NCI-H128 (cell line): ENCODE results near the gene CD48.

Experiments
- DNase-seq: peaks from one replicate; lab custom pipeline; 2025; ENCODE audit not compliant: unreplicated experiment; lab: John Stamatoyannopoulos, UW

CD48 gene

GRCh38 chr1:160680399-160680798 lies 31.2 kb downstream of the CD48 start:
- DNase-seq = no peak

GRCh38 chr1:160679893-160680292 lies 31.7 kb downstream of the CD48 start:
- no peak for DNase-seq

- DNase-seq = no peak
These were observed 34.6 kb downstream of the CD48 start for GRCh38 chr1:160676869-160677597.

- no peak for DNase-seq
These were observed 35.8 kb downstream of the CD48 start for GRCh38 chr1:160675641-160676410.

- DNase-seq = no peak
These were observed 37.2 kb downstream of the CD48 start for GRCh38 chr1:160674415-160674814.

DNA sequence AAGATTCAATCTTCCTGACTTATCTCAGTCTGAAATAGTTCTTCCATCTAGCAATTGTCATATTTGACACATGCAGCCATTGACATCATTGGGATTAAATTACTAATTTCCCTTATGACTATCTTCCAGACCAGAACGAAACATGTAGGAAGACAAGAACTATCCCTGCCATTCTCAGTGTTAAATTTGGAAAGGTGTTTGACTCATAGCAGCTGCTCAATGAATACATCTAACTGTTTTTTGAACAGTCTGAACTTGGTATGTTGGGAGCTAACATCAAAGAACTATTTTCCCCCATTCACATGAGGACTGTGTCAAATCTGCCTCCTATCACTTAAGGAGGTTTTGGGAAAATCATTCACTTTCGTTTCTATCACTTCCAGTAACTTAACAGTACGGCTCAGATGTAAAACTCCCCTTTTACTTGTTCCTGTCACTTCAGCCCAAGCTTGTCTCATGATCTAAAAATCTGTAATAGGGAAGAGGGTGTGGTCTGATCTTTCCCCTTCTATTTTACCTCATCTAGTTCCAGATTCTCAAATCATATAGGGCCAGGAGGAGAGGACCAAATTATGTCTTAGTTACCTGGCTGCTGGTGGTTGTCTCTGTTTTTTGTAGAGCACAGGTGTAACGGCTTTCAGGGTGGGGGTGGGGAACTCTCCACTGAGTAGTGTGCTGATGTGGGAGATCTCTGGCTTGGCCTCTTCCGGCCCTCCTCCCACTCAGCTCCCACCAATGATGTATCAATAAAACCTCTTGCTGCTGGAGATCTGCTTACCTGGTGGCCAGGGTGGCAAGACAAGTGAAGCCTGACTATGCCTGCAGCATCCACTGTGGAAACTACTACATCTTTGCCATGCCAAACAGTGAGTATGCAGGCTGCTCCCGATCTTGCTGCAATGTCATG lies 38.6 kb downstream of the CD48 start:
- no peak for DNase-seq

DNA sequence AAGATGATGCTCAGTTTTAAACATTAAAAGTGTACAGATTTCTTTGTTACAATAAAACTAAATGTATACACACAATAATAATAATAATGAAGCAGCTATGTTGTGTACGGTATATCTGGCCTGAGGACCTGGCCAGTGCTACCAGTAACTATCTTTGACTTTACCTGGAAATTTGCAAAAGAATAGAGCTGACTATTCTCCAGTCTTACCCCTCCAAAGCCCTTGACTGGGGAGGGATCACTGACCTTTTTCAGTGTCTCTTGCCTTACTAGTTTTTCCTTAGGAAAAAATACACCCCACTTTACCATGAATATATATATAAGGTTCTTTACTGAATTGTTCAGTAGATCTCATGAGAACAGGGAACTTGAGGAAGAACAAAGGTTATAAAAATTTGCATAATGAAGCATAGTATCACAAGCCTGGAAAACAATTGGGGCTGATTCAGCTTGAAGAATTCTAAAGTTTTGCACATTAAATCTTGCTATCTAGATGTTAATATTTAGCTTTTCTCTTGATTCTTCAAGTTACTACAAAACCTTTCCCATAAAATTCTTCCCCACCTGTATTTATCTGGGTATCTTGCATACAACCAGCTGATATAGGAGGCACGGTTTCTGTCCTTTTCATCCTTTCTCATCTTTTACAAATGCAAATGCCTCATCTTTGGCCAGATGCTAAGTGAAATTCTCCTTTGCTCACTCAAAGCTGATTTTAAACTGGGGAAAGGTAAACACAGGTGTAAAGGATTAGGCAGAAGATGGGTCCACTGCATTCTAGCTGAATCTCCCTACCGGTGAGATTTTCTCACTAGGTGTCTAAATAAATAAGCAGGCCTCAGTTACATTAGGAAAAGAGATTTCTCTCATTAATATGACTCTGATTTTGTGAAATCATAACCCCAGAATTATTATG lies 39.8 kb downstream of the CD48 start:
- DNase-seq = no peak

- no peak for DNase-seq
These were observed 40.9 kb downstream of the CD48 start for GRCh38 chr1:160670701-160671100.

DNA sequence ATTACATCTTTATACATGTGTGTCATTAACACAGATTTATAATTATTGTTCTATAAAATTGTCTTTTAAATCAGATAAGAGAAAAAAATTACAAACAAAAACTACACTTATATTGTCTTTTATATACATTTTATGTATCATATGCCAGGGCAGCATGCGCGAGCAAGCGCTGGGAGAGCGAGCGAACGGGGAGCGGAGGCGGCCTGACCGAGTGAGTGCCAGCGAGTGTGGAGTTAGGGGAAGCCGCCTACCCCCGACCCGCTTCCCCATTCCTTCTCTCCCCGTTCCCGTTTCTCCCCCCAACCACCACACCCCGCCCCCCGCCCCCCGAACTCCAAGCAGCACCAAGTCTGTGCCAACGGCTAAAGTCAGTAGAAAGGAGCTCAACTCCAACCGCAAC lies 41.8 kb downstream of the CD48 start:
- DNase-seq = no peak

- DNase-seq = no peak
These were observed 42.3 kb downstream of the CD48 start for GRCh38 chr1:160669276-160669675.

GRCh38 chr1:160667896-160668295 lies 43.7 kb downstream of the CD48 start:
- DNase-seq = no peak

- no peak for DNase-seq
These were observed 45.6 kb downstream of the CD48 start for GRCh38 chr1:160666079-160666442.

- no peak for DNase-seq
These were observed 46.1 kb downstream of the CD48 start for GRCh38 chr1:160665330-160666078.

DNA sequence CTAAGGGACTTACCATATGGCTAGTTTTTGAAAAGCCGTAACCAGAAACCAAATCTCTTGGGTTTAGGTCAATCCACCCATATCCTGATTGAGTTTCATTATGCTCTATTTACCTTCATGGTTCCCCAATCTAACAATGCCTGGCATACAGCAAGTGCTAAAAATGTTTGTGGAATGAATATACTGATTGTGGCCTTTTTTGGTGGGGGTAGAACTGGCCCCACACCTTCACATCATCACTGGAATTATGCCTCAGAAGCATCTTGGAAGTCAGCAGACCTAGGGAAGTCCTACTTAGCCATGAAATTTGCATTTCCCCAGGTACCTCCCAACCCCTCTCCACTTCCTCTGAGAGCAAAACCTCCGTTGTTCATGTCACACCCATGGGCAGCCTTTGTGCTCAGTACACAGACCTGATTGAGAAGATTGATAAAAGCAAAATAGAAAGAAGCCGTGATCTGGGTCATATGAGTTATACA lies 47.0 kb downstream of the CD48 start:
- no peak for DNase-seq

- DNase-seq = no peak
These were observed 48.7 kb downstream of the CD48 start for GRCh38 chr1:160662910-160663309.

DNA sequence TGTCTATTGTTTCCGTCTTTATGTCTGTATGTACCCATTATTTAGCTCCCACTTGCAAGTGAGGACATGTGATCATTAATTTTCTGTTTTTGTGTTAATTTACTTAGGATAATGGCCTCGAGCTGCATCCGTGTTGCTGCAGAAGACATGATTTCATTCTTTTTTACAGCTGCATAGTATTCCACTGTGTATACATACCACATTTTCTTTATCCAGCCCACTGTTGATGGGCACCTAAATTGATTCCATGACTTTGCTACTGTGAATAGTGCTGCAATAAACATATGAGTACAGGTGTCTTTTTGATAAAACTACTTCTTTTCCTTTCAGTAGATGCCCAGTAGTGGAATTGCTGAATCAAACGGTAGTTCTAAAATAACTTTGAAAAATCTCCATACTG lies 52.1 kb downstream of the CD48 start:
- no peak for DNase-seq

DNA sequence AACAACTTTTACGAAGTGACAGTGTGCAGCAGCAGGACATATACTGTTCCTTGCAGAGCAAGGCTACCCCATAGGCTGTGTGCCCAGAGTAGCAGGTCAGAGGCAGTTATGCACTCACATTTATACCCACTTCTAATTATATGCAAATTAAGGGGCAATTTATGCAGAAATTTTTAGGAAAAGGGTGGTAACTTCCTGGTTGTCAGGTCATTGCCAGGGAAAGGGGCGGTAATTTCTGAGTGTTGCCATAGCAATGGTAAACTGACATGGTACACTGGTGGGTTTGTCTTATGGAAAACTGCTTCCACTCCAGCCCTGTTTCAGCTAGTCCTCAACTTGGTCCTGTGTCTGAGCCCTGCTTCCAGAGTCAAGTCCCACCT lies 52.8 kb downstream of the CD48 start:
- DNase-seq = no peak

DNA sequence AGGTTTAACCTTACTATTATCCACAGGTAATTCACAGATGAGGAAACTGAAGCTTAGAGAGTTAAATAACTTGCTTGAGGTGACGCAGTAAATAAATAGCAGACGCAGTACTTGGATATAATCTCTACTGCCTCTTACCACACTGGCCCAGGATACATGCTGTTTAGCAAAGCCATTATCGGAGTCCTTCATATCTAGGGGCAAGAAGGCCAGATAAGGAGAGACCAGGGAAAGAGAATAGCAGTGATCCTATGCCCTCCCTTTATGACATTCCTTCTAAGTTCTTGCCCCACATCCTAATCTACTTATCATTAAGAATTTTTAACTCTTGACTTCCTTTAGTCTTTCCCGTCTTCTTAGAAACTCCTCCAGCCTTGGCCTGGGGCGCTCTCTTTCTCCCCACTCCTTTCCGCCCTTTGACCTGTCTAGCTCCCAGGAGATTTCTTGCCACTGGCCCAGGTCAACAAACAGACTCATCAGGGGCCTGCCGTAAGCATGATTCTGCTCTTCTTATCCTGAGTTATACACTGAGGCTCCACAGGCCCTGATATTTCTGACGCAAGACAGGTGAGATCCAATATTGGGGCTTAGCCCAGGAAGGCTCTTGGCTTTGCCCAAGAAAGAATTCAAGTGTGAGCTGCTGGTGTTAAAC lies 53.3 kb downstream of the CD48 start:
- no peak for DNase-seq

GRCh38 chr1:160657250-160657781 lies 54.3 kb downstream of the CD48 start:
- DNase-seq = no peak
